Muscle of back (tissue), 11 donors: ENCODE data around the gene ZNF319. TPM values are rescaled to one million over a fixed set of nuclear protein-coding genes. Genes with fewer than 3 reads are reported as not detected.

ENCODE experiments used
- DNase-seq, 3 donors: peaks; one replicate each; pipeline versions ENCODE4 v3.0.0 to v3.0.0-alpha.2; 2013
- polyA plus RNA-seq, 10 donors: library from polyadenylated mRNA; unstranded; fragments of 120-200 nt; gene quantifications; one replicate each; pipeline ENCODE4 v1.2.1, GENCODE V29; 2013; ENCODE audit not compliant: insufficient read length in 10 of 10

The ZNF319 gene
- polyA plus RNA-seq, 10 donors = 4.6 to 7.7 (median 6.5) TPM

DNA sequence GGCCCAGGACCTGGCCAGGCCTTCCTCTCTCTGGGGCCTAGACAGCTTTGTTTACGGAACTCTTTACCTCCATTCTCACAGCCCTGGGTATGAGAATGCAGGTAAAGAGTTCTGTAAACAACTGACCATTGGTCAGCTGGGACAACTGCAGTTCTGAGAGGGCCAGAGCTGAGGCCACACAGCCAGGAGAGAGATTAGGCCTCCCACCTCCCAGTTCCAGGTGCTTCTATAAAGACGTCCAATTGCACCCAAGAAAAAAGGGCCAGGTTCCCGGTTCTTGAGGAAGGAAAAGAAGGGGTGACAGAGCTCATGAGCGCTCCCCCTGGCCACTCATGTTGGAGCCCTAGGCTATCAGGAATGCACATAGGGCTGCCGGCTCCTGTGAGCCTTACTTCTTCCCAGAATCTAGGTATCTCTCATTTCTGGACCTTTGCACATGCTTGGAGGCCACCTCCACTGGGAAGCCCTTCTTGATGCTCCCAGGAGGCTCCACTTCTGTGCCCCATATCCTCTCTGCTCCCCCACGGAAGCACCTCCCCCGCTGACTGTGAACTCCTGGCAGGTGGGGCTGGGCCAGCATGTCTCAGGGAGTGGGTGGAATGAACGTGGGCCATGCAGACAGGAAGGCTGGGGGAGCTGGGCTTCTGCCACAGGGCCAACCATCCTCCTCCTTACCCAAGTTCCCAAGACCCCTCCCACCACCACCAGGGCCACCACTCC lies 42.6 kb downstream of the ZNF319 start:
- no peak for DNase-seq

GRCh38 chr16:57956924-57957672 lies 43.4 kb downstream of the ZNF319 start:
- DNase-seq = no peak

DNA sequence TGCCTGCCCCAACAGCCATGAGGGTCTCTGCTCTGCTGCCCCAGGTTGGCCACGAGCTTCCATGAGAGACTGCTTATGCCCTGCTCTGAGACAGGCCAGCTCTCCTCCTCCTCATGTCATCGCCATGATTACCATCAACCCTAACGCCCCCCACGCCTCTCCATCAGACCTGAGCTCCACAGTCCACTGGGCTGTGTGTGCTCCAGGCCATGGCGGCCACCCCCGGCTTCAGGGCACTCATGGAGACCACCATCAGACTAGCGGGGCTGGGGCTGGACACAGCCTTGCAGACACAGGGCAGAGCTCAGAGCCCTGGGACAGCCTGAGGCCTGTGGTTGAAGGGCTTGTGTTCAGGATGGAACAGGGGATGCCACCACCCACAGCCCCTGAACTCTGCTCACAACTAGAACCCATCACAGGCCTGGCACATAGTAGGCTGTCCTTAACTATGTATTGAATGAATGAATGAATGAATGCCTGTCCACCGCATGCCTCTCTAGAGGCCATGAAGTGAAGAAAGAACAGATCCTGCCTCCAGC lies 44.1 kb downstream of the ZNF319 start:
- DNase-seq = no peak

DNA sequence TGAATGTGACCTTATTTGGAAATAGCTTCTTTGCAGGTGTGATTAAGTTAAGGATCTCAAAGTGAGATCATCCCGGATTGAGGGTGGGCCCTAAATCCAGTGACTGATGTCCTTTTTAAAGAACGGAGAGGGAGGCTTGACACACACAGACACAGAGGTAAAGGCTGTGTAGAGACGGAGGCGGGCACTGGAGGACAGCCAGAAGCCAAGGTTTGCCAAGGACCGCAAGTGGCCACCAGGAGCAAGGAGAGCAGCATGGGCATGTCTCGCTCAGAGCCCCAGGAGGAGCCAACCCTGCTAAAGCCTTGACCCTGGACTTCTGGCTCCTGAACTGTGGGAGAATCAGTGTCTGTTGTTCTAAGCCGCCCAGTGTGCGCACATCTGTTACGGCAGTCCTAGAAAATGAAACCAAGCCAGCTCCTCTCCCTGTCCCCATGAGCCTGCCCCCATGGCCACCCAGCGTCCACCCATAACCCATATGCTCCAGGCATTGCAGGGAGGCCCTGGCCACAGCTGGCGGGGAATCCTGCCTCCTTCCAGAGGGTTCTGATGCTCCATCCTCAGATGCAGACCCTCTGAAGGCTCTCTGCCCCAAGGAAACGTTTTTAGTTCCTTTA lies 44.8 kb downstream of the ZNF319 start:
- DNase-seq = no peak

GRCh38 chr16:57953857-57954256 lies 46.6 kb downstream of the ZNF319 start:
- DNase-seq = no peak

- no peak for DNase-seq
Measured at GRCh38 chr16:57952909-57953308, 47.6 kb downstream of the ZNF319 start.

DNA sequence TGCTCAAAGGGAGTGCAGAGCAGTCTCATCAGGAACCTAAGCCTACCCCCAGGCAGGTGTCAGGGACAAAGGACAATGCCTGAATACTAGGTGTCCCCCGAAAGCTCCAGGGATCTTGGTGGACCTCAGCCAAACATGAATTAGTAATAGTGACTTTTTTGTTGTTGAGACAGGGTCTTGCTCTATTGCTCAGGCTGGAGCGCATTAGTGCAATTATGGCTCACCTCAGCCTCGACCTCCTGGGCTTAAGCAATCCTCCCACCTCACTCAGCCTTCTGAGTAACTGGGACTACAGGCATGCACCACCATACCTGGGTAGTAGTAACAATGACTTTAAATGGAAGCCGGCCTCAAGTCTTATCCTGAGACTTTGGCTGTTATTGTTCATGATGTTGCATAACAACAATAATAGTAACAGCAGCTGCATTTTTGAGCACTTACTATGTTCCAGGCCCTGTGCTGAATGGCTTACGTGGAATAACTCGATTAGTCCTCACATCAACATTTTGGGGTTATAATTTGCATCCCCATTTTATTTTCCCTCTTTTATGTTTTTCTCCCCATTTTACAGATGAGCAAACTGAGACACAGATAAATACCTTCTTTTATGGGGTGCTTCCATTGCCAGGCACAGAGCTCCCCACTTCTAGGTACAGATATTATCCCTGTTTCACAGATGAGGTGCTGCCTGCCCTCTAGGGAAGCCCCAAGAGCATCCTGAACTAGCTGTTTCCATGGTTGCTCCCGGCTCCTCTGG lies 49.1 kb downstream of the ZNF319 start:
- no peak for DNase-seq

DNA sequence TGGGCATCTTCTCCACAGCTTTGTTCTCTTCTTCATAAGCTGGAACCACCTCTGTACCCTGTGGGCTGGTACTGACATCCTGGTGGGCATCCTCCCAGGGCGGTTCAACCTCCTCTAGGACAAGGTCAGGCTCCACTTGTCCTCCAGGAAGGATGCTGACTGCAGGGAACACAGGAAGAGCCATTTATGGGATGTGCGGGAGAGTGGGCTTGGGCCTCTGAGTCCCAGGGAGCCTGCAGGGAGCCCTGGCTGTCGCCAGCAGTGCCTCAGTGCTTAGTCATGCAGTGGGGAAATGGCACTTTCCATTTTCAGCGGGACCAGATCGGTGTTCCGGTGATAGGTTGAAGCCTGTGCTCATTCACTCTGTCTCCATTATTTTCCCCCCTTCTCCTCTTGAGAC lies 50.1 kb downstream of the ZNF319 start:
- no peak for DNase-seq

GRCh38 chr16:57949595-57950238 lies 50.8 kb downstream of the ZNF319 start:
- no peak for DNase-seq

GRCh38 chr16:57949013-57949412 lies 51.5 kb downstream of the ZNF319 start:
- DNase-seq = no peak

- no peak for DNase-seq
Measured at GRCh38 chr16:57948027-57948426, 52.4 kb downstream of the ZNF319 start.

- DNase-seq = no peak
Measured at GRCh38 chr16:57947261-57947660, 53.2 kb downstream of the ZNF319 start.

- DNase-seq = no peak
Measured at GRCh38 chr16:57946181-57946801, 54.2 kb downstream of the ZNF319 start.

- DNase-seq = no peak
Measured at GRCh38 chr16:57945740-57946138, 54.7 kb downstream of the ZNF319 start.

- no peak for DNase-seq
Measured at GRCh38 chr16:57944970-57945739, 55.3 kb downstream of the ZNF319 start.

Other genes starting within 250 kb of the ZNF319 start
- gene KIFC3, start 198.2 kb downstream of the ZNF319 start, polyA plus RNA-seq = 10 to 100 TPM in 9 of 10 donors, 1 to 10 TPM in 1; 9.6 to 22.0 (median 13.9) TPM
- under 1 TPM in 3 of 10 donors, not detected in 7; 0.04 to 0.29 (median 0.04) TPM for gene CNGB1, start 29.5 kb downstream of the ZNF319 start, polyA plus RNA-seq
- gene USB1, start 735 bp upstream of the ZNF319 start, polyA plus RNA-seq = 10 to 100 TPM; 11.7 to 16.7 (median 14.7) TPM
- 10 to 100 TPM; 17.1 to 32.4 (median 23.8) TPM for gene MMP15, start 25.1 kb upstream of the ZNF319 start, polyA plus RNA-seq
- 10 to 100 TPM; 42.4 to 71.4 (median 51.4) TPM for gene CFAP20, start 128.7 kb upstream of the ZNF319 start, polyA plus RNA-seq
- 100 to 1,000 TPM in 2 of 10 donors, 10 to 100 TPM in 8; 73.1 to 117 (median 81.9) TPM for gene CSNK2A2, start 197.4 kb upstream of the ZNF319 start, polyA plus RNA-seq